GM23248 (cell line): ENCODE measurements around the gene GSX1. TPM values are rescaled to one million over a fixed set of nuclear protein-coding genes. Genes with fewer than 3 reads are reported as not detected.
A peak's percentile ranks its signal among the peaks of the same experiment; 100 is the strongest.

ENCODE experiments used
- DNase-seq: peaks from one replicate; pipeline ENCODE4 v3.0.0-alpha.2; 2015
- H2AFZ ChIP-seq: fragments of 200-600 bp; sonication (generic); 2 replicates; pipeline ENCODE4 v1.6.1; 2016; ENCODE audit warnings: antibody characterized with exemption
- H3F3A ChIP-seq: fragments of 200-600 bp; sonication (generic); 2 replicates; pipeline ENCODE4 v1.6.1; 2016; ENCODE audit warnings: mild to moderate bottlenecking, antibody characterized with exemption, mixed run types; ENCODE audit not compliant: insufficient read depth
- H3K27ac ChIP-seq: fragments of 200-600 bp; sonication (generic); 2 replicates; pipeline ENCODE4 v1.5.1; 2016; ENCODE audit warnings: mild to moderate bottlenecking
- H3K27me3 ChIP-seq: fragments of 200-600 bp; sonication (generic); replicated peaks from 2 replicates; pipeline ENCODE4 v1.6.1; 2016; ENCODE audit warnings: mild to moderate bottlenecking; ENCODE audit not compliant: insufficient read depth
- H3K36me3 ChIP-seq: fragments of 200-600 bp; sonication (generic); 2 replicates; pipeline ENCODE4 v1.6.1; 2016; ENCODE audit warnings: low read depth, mild to moderate bottlenecking
- H3K4me1 ChIP-seq: fragments of 200-600 bp; sonication (generic); 2 replicates; pipeline ENCODE4 v1.6.1; 2016; ENCODE audit warnings: mild to moderate bottlenecking; ENCODE audit not compliant: insufficient read depth
- H3K4me2 ChIP-seq: fragments of 200-600 bp; sonication (generic); one replicate; pipeline ENCODE4 v1.6.1; 2016; ENCODE audit warnings: mild to moderate bottlenecking; ENCODE audit not compliant: unreplicated experiment
- H3K4me3 ChIP-seq: fragments of 200-600 bp; sonication (generic); 2 replicates; pipeline ENCODE4 v1.5.1; 2016; ENCODE audit warnings: mild to moderate bottlenecking
- H3K79me2 ChIP-seq: fragments of 200-600 bp; sonication (generic); 2 replicates; pipeline ENCODE4 v1.6.1; 2016; ENCODE audit warnings: mild to moderate bottlenecking; ENCODE audit not compliant: insufficient read depth
- H3K9ac ChIP-seq: fragments of 200-600 bp; sonication (generic); 2 replicates; pipeline ENCODE4 v1.6.1; 2016; ENCODE audit warnings: mild to moderate bottlenecking
- H3K9me2 ChIP-seq: fragments of 200-600 bp; sonication (generic); 2 replicates; pipeline ENCODE4 v1.6.1; 2016; ENCODE audit warnings: mixed run types, mild to moderate bottlenecking, moderate library complexity; ENCODE audit not compliant: insufficient read depth
- H3K9me3 ChIP-seq: fragments of 200-600 bp; sonication (generic); one replicate; pipeline ENCODE4 v1.6.1; 2017; ENCODE audit warnings: low read depth
- H4K20me1 ChIP-seq: fragments of 200-600 bp; sonication (generic); 2 replicates; pipeline ENCODE4 v1.6.0; 2016; ENCODE audit not compliant: insufficient read depth
- EZH2 ChIP-seq: fragments of 200-600 bp; sonication (generic); IDR thresholded peaks from 2 replicates; pipeline ENCODE4 v1.6.1; 2018; ENCODE audit warnings: antibody characterized with exemption, mild to moderate bottlenecking; ENCODE audit not compliant: insufficient read depth, poor library complexity, severe bottlenecking
- EZH2phosphoT487 ChIP-seq: fragments of 200-600 bp; sonication (generic); IDR thresholded peaks from 2 replicates; pipeline ENCODE4 v1.6.1; 2018; ENCODE audit warnings: antibody characterized with exemption, moderate library complexity, mild to moderate bottlenecking, low read depth; ENCODE audit not compliant: insufficient read depth
- WGBS, 2 experiments: methylation state at CpG; one replicate each; pipeline ENCODE4 v1.1.6; 2015 to 2017; ENCODE audit warnings: low lambda C conversion rate in 2 of 2, low coverage in 1 of 2; ENCODE audit errors: missing lambda C conversion rate in 2 of 2; 5-methylcytosine and 5-hydroxymethylcytosine counted together
- in situ Hi-C: fragments of 300-500 bp; cut with MboI; formaldehyde crosslinking; loops from 2 replicates; pipeline ENCODE4 v1.15.0; 2020
- polyA plus RNA-seq: library from polyadenylated mRNA; unstranded; fragments of >200 nt; fragmentation: Nextera tagmentation; extraction: Ambion mirVana; gene quantifications from 2 replicates; pipeline ENCODE4 v1.2.1, GENCODE V29; 2016
- total RNA-seq: library from RNA; depleted of rRNA; stranded (reverse); fragments of >200 nt; shearing (Covaris generic); gene quantifications from 2 replicates; pipeline ENCODE4 v1.2.3, GENCODE V29; 2014

The GSX1 gene
- total and polyA plus RNA-seq, 2 experiments from 2014 or later, result not detected

DNA sequence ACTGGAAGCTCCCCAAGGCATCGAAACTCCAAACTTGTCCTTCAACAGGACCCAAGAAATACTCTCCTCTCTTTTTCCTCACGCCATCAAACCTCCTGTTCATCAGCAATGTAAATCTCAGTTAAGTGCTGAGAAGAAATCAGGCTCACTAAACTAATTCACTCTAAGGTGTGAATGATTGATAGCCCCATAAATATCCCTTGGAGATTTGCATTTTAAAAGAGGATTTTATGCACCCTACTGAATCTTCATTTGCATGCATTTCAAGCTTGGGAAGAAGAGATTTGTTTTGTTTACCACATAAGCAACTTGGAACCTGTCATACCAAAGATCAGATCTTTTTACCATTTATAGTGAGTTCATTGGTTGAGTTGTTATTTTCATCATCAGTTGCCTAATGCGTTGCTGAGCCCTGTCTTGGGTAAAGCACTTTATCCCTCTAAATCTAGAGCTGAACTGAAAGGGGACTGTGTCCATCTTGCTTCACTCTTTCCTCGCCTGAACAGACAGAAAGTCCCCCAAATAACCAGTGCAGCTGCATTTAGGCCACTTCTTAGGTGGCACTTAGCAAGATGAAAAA lies 40.2 kb upstream of the GSX1 start:
- no peaks in the 10 kb centered on the region for H3K79me2 ChIP-seq
- H3K9me3 ChIP-seq, result no peaks in the 10 kb centered on the region
- no peak overlapping the region for H2AFZ ChIP-seq
- no peaks in the 10 kb centered on the region for H4K20me1 ChIP-seq
- no peak overlapping the region for H3K27ac ChIP-seq
- no peak overlapping the region for H3K4me2 ChIP-seq
- no peak overlapping the region for H3K4me3 ChIP-seq
- 6 to 15% methylated on average over 4 of the region's 4 CpGs for WGBS, 2 experiments
- H3K27me3 ChIP-seq, result no peaks in the 10 kb centered on the region
- in situ Hi-C loops, result no loop called here
- H3K9me2 ChIP-seq, result no peaks in the 10 kb centered on the region
- TF ChIP-seq EZH2 (no peak), EZH2phosphoT487 (no peak)
- no peaks in the 10 kb centered on the region for H3K36me3 ChIP-seq
- H3F3A ChIP-seq, result no peaks in the 10 kb centered on the region
- H3K9ac ChIP-seq, result no peak overlapping the region
- DNase-seq, result no peak
- H3K4me1 ChIP-seq, result no peaks in the 10 kb centered on the region

DNA sequence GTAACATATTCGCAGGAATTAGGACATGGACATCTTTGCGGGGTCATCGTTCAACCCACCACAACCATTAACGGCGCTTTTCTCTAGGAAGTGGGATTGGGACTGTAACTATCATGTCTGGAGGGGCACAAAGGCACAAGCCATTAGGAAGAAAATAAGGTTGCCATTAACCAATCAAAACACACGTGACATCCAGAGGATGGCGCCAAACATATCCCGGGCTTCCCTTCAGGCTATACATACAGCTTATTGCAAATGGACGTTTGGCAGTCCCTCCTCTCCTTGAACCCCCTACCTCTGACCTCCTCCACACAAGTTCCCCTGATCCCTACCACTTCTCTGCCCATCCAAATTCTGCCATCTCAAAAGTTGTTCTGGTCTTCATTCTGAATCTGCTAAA lies 26.6 kb upstream of the GSX1 start:
- H3K9ac ChIP-seq, result no peak overlapping the region
- TF ChIP-seq EZH2phosphoT487, result no peak
- TF ChIP-seq EZH2, result no peak
- no peak overlapping the region for H2AFZ ChIP-seq
- H4K20me1 ChIP-seq, result no peaks in the 10 kb centered on the region
- DNase-seq, result no peak
- no peaks in the 10 kb centered on the region for H3K4me1 ChIP-seq
- H3F3A ChIP-seq, result no peaks in the 10 kb centered on the region
- no peaks in the 10 kb centered on the region for H3K79me2 ChIP-seq
- no peaks in the 10 kb centered on the region; the same call in 1 of the 2 replicates for H3K27me3 ChIP-seq
- H3K4me3 ChIP-seq, result no peak overlapping the region
- H3K27ac ChIP-seq, result no peak overlapping the region
- no peak overlapping the region for H3K4me2 ChIP-seq
- H3K9me3 ChIP-seq, result no peaks in the 10 kb centered on the region
- no peaks in the 10 kb centered on the region for H3K9me2 ChIP-seq
- H3K36me3 ChIP-seq, result no peaks in the 10 kb centered on the region
- in situ Hi-C loops, result no loop called here
- 50 to 52% methylated on average over 9 of the region's 9 CpGs for WGBS, 2 experiments

DNA sequence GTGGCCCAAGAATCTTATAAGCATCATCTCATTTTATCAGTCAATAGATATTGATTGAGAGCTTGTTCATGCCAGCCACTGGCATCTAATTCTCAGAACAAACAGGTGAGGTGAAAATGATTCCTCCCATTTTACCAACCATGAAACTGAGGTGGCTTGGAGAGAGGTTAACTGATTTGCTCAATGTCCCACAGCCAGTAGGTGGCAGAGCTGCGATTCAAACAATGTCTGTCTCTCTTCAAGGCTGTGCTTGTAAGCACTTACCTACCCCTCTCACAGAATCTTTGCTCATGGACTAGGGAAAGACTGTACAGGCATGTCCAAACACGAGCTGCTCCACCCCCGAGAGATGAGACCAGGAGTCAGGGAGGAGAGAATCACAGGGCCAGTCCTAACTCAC lies 21.5 kb upstream of the GSX1 start:
- Histone ChIP-seq H3K36me3 (no peaks in the 10 kb centered on the region), H3K79me2 (no peaks in the 10 kb centered on the region), H3K27me3 (peaks cover 4% of the 10 kb centered on the region; the same call in 1 of the 2 replicates), H3K4me2 (no peak overlapping the region), H3K9me2 (no peaks in the 10 kb centered on the region), H4K20me1 (no peaks in the 10 kb centered on the region), H3K4me1 (no peaks in the 10 kb centered on the region), H3K27ac (no peak overlapping the region), H3K9me3 (no peaks in the 10 kb centered on the region), H3K9ac (no peak overlapping the region), H2AFZ (no peak overlapping the region), H3K4me3 (no peak overlapping the region), H3F3A (no peaks in the 10 kb centered on the region)
- peak; percentile 32 for DNase-seq
- 0 to 4% methylated on average over 3 of the region's 3 CpGs for WGBS, 2 experiments
- in situ Hi-C loops, result no loop called here
- no peak for TF ChIP-seq EZH2
- TF ChIP-seq EZH2phosphoT487, result no peak

DNA sequence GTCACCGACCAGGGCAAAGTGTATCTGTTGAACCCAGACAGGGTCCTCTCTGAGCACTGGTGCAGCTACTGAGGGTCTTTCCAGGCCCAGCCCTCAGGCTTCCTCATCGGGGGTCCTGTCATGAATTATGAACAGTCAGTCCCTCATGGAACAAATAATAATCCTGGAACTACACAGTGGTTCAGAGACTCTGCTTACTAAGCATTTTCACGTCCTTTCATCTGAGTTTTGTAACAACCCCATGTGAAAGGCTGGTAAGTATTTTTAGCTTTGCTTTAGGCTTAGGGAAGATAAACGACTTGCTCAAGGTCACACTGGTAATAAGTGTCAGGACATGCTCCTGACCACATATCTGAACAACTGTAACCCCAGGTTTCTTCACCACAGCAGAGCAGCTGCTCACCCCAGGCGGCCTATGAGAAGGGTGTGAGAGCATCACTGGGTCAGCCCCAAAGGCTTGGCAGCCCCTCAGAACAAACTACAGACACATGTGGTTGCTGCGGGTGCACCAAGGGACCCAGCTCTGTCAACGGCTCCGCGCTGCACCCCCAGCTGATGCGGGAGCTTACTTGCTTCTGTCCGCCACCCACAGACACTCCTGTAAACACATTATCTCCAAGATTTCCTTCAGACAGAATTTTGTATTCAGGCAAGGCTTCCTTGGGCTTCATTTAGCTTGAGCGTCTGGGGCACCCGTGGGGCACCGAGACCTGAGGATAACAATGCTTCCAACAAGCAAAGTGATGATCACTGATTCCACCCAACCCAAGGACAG lies 19.4 kb upstream of the GSX1 start:
- Histone ChIP-seq H3K27ac (no peak overlapping the region), H3K36me3 (no peaks in the 10 kb centered on the region), H2AFZ (no peak overlapping the region), H3K79me2 (no peaks in the 10 kb centered on the region), H3K4me1 (no peaks in the 10 kb centered on the region), H3K27me3 (peaks cover 15% of the 10 kb centered on the region), H3K4me2 (no peak overlapping the region), H3K4me3 (no peak overlapping the region), H3K9me3 (no peaks in the 10 kb centered on the region), H3F3A (no peaks in the 10 kb centered on the region), H3K9ac (no peak overlapping the region), H4K20me1 (no peaks in the 10 kb centered on the region), H3K9me2 (no peaks in the 10 kb centered on the region)
- 52 to 53% methylated on average over 14 of the region's 14 CpGs for WGBS, 2 experiments
- DNase-seq, result no peak
- in situ Hi-C loops, result no loop called here
- TF ChIP-seq EZH2 (no peak), EZH2phosphoT487 (no peak)
